Measurements from ENCODE around the gene HECW1. TPM values are rescaled to one million over a fixed set of nuclear protein-coding genes. Genes with fewer than 3 reads are reported as not detected.

The HECW1 gene
- total RNA-seq, 1 donor: 2.9 TPM

DNA sequence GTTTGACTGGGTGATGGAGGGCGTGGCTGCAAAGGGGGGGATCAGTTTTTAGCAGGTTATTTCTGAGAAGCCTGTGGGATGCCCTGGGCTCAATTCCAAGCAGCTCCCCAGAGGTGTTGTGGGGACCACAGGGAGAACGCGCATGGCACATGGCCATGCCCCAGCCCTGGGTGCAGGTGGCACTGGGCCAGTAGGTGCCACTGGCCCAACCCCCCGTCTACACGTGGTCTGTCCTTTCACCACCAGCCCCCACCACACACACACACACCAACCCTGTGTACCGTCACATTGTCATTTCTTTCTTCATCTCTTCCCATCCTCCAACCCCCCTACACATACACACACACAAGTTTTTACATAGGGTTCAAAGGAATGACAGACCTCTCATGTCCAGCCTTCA lies 355.4 kb downstream of the HECW1 start:
- no peak for DNase-seq (ENCODE audit: insufficient read length, low spot score, missing footprints)
- peaks cover 35% of the 10 kb centered on the region for H3K4me1 ChIP-seq (ENCODE audit: insufficient read depth, low read length)
- peak overlapping the region; percentile 57 for H3K4me2 ChIP-seq (ENCODE audit: insufficient read depth, low read length)
- H2AFZ ChIP-seq (ENCODE audit: low read length): peak overlapping the region; percentile 56
- H3K79me2 ChIP-seq (ENCODE audit: insufficient read depth, low read length): no peaks in the 10 kb centered on the region
- TF ChIP-seq, protein P1, sequence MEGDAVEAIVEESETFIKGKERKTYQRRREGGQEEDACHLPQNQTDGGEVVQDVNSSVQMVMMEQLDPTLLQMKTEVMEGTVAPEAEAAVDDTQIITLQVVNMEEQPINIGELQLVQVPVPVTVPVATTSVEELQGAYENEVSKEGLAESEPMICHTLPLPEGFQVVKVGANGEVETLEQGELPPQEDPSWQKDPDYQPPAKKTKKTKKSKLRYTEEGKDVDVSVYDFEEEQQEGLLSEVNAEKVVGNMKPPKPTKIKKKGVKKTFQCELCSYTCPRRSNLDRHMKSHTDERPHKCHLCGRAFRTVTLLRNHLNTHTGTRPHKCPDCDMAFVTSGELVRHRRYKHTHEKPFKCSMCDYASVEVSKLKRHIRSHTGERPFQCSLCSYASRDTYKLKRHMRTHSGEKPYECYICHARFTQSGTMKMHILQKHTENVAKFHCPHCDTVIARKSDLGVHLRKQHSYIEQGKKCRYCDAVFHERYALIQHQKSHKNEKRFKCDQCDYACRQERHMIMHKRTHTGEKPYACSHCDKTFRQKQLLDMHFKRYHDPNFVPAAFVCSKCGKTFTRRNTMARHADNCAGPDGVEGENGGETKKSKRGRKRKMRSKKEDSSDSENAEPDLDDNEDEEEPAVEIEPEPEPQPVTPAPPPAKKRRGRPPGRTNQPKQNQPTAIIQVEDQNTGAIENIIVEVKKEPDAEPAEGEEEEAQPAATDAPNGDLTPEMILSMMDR (IDR thresholded peaks at IDR 0.05; ENCODE audit: extremely low read depth, low read depth, low read length): no peak
- H3K9me3 ChIP-seq (ENCODE audit: low read depth, low read length): no peaks in the 10 kb centered on the region
- H3K36me3 ChIP-seq (ENCODE audit: insufficient read depth, low read length): no peaks in the 10 kb centered on the region
- no peaks in the 10 kb centered on the region for H4K20me1 ChIP-seq (ENCODE audit: insufficient read depth, low read length)
- H3K27ac ChIP-seq (ENCODE audit: low read depth, low read length): peak overlapping the region; percentile 38
- H3K27me3 ChIP-seq (ENCODE audit: insufficient read depth, low read length): no peaks in the 10 kb centered on the region
- H3K4me3 ChIP-seq (ENCODE audit: insufficient read depth, low read length): no peak overlapping the region

DNA sequence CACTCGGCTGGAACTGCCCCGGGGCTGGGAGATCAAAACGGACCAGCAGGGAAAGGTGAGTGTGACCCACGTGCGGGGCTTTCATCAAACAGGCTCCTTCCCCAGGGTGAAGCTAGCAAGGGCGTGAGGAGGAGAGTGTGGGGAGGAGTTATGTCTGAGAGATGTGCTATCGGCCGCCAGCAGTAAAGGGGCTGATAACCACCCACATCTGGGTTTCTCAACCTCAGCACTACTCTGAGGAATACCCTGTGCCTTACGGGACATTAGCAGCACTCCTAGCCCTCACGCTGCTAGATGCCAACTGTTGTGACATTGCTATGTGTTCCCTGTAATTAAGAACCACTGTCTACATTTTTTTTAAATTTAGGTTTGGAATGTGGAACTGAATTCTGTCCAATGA lies 356.6 kb downstream of the HECW1 start:
- DNase-seq (ENCODE audit: insufficient read length, low spot score, missing footprints): no peak
- H3K27me3 ChIP-seq (ENCODE audit: insufficient read depth, low read length): no peaks in the 10 kb centered on the region

DNA sequence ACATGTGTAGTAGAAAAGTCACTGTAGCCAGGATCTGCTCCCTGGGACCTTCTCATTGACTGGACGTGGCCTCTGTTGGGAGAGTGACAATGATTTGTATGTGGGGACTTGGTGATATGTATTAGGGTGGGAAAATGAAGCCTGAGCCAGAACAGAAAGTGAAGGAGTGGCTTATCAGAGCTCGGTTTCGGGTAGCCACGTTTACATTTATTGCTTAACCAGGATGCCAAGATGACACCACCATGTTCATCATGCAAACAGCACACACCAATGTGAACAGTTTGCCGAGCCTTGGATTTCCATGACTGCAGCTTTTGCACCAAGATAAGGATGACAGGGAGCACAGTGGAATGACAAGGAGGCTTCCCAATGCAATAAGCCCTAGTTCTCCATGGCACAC lies 357.7 kb downstream of the HECW1 start:
- Histone ChIP-seq H4K20me1 (ENCODE audit: insufficient read depth, low read length) (no peaks in the 10 kb centered on the region), H3K4me3 (ENCODE audit: insufficient read depth, low read length) (no peak overlapping the region), H3K36me3 (ENCODE audit: insufficient read depth, low read length) (no peaks in the 10 kb centered on the region), H3K27ac (ENCODE audit: low read depth, low read length) (no peak overlapping the region), H2AFZ (ENCODE audit: low read length) (no peak overlapping the region), H3K9me3 (ENCODE audit: low read depth, low read length) (no peaks in the 10 kb centered on the region), H3K27me3 (ENCODE audit: insufficient read depth, low read length) (no peaks in the 10 kb centered on the region), H3K79me2 (ENCODE audit: insufficient read depth, low read length) (no peaks in the 10 kb centered on the region), H3K4me2 (ENCODE audit: insufficient read depth, low read length) (no peak overlapping the region), H3K4me1 (ENCODE audit: insufficient read depth, low read length) (peaks cover 24% of the 10 kb centered on the region)
- TF ChIP-seq, protein P1 (IDR thresholded peaks at IDR 0.05; ENCODE audit: extremely low read depth, low read depth, low read length): no peak
- DNase-seq (ENCODE audit: insufficient read length, low spot score, missing footprints): no peak

More for the DNA sequence above, 356.6 kb downstream of the HECW1 start:
- no peaks in the 10 kb centered on the region for H3K9me3 ChIP-seq (ENCODE audit: low read depth, low read length)
- no peak overlapping the region for H3K4me2 ChIP-seq (ENCODE audit: insufficient read depth, low read length)
- no peak overlapping the region for H3K27ac ChIP-seq (ENCODE audit: low read depth, low read length)
- no peaks in the 10 kb centered on the region for H4K20me1 ChIP-seq (ENCODE audit: insufficient read depth, low read length)
- no peaks in the 10 kb centered on the region for H3K36me3 ChIP-seq (ENCODE audit: insufficient read depth, low read length)
- H3K79me2 ChIP-seq (ENCODE audit: insufficient read depth, low read length): no peaks in the 10 kb centered on the region
- H2AFZ ChIP-seq (ENCODE audit: low read length): no peak overlapping the region
- TF ChIP-seq, protein P1 (IDR thresholded peaks at IDR 0.05; ENCODE audit: extremely low read depth, low read depth, low read length): no peak
- no peak overlapping the region for H3K4me3 ChIP-seq (ENCODE audit: insufficient read depth, low read length)
- H3K4me1 ChIP-seq (ENCODE audit: insufficient read depth, low read length): peaks cover 24% of the 10 kb centered on the region

DNA sequence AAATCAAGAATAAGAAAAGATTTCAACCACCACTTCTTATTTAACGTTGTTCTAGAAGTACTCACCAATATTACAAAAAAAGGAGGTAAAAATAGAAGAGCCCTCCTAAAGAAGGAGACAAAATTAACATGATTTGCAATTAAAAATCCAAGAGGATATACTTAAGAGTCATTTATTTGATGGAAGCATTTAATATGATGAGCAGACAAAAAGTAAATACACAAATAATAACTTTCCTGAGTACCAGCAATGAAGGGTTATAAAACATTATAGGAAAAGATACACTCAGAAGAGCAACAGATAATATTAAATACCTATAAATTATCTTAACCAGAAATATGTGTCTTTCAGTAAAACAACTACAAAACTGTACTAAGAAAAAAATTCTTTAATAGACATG lies 363.5 kb downstream of the HECW1 start:
- Histone ChIP-seq H3K4me2 (ENCODE audit: insufficient read depth, low read length) (no peak overlapping the region), H3K4me1 (ENCODE audit: insufficient read depth, low read length) (peaks cover 3% of the 10 kb centered on the region)
- DNase-seq (ENCODE audit: insufficient read length, low spot score, missing footprints): no peak

More for the DNA sequence above, 363.5 kb downstream of the HECW1 start:
- TF ChIP-seq, protein P1 (IDR thresholded peaks at IDR 0.05; ENCODE audit: extremely low read depth, low read depth, low read length): no peak
- Histone ChIP-seq H3K27me3 (ENCODE audit: insufficient read depth, low read length) (no peaks in the 10 kb centered on the region), H3K9me3 (ENCODE audit: low read depth, low read length) (no peaks in the 10 kb centered on the region), H3K4me3 (ENCODE audit: insufficient read depth, low read length) (no peak overlapping the region), H3K79me2 (ENCODE audit: insufficient read depth, low read length) (no peaks in the 10 kb centered on the region), H3K36me3 (ENCODE audit: insufficient read depth, low read length) (no peaks in the 10 kb centered on the region), H4K20me1 (ENCODE audit: insufficient read depth, low read length) (no peaks in the 10 kb centered on the region), H2AFZ (ENCODE audit: low read length) (no peak overlapping the region), H3K27ac (ENCODE audit: low read depth, low read length) (no peak overlapping the region)
